Gastroesophageal sphincter (tissue), 3 donors: ENCODE measurements around the gene GJA4.

Experiments
- EP300 ChIP-seq: sonication (generic); formaldehyde crosslinking; IDR thresholded peaks from one replicate; pipeline ENCODE4 v1.6.1; 2017; ENCODE audit warnings: antibody characterized with exemption, mild to moderate bottlenecking
- POLR2A ChIP-seq, 2 donors: fragments of 450-650 bp; IDR thresholded peaks; one replicate each; pipeline ENCODE4 v1.6.1; 2017; ENCODE audit warnings: antibody characterized with exemption in 2 of 2, mild to moderate bottlenecking in 2 of 2, moderate library complexity in 1 of 2
- POLR2AphosphoS5 ChIP-seq: sonication (generic); formaldehyde crosslinking; IDR thresholded peaks from one replicate; pipeline ENCODE4 v1.6.1; 2017; ENCODE audit warnings: antibody characterized with exemption
- TF ChIP-seq, protein P1 (sequence below), 4 experiments: fragments of 200-600 bp in 2 of 4; fragments of 450-650 bp in 2 of 4; sonication (generic) in 1 of 4; IDR thresholded peaks; one replicate each; pipeline ENCODE4 v1.5.1; 2017 to 2019; ENCODE audit warnings: antibody characterized with exemption in 4 of 4, mild to moderate bottlenecking in 2 of 4, moderate library complexity in 2 of 4

GRCh38 chr1:34777519-34778321, 15.1 kb upstream of the GJA4 start:
- TF ChIP-seq, protein P1, sequence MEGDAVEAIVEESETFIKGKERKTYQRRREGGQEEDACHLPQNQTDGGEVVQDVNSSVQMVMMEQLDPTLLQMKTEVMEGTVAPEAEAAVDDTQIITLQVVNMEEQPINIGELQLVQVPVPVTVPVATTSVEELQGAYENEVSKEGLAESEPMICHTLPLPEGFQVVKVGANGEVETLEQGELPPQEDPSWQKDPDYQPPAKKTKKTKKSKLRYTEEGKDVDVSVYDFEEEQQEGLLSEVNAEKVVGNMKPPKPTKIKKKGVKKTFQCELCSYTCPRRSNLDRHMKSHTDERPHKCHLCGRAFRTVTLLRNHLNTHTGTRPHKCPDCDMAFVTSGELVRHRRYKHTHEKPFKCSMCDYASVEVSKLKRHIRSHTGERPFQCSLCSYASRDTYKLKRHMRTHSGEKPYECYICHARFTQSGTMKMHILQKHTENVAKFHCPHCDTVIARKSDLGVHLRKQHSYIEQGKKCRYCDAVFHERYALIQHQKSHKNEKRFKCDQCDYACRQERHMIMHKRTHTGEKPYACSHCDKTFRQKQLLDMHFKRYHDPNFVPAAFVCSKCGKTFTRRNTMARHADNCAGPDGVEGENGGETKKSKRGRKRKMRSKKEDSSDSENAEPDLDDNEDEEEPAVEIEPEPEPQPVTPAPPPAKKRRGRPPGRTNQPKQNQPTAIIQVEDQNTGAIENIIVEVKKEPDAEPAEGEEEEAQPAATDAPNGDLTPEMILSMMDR (IDR thresholded peaks at IDR 0.05), result no peak
- no peak for TF ChIP-seq POLR2A (IDR thresholded peaks at IDR 0.05)
- TF ChIP-seq POLR2AphosphoS5, result no peak
- no peak for TF ChIP-seq EP300
